ENCODE data around the gene CELSR1. TPM values are rescaled to one million over a fixed set of nuclear protein-coding genes. Genes with fewer than 3 reads are reported as not detected.

The CELSR1 gene
- total RNA-seq, 2 experiments from 2014 or later: 3.7 to 5.2 TPM

- Histone ChIP-seq H3K27ac (ENCODE audit: low read depth, low read length, poor library complexity, severe bottlenecking) (no peak overlapping the region), H3K36me3 (ENCODE audit: insufficient read depth, low read length) (no peaks in the 10 kb centered on the region), H2AFZ (ENCODE audit: low read length) (no peak overlapping the region), H3K9me2 (ENCODE audit: insufficient read depth, low read length) (no peaks in the 10 kb centered on the region), H3K4me1 (ENCODE audit: insufficient read depth, low read length, poor library complexity, severe bottlenecking) (no peaks in the 10 kb centered on the region), H3K9me3 (ENCODE audit: low read length) (no peaks in the 10 kb centered on the region), H3K4me3 (ENCODE audit: low read depth, low read length, poor library complexity, severe bottlenecking) (no peak overlapping the region), H3K79me2 (ENCODE audit: insufficient read depth, low read depth, low read length) (no peaks in the 10 kb centered on the region), H3K4me2 (ENCODE audit: low read length) (no peak overlapping the region), H4K20me1 (ENCODE audit: insufficient read depth, low read length) (no peaks in the 10 kb centered on the region)
- CTCF ChIA-PET (ENCODE audit: unreplicated experiment): no interaction called here
- POLR2A ChIA-PET: no interaction called here
- no TSS peak for BruUV-seq (replicated peaks)
- no peak for TF ChIP-seq EZH2phosphoT487 (IDR thresholded peaks at IDR 0.05; ENCODE audit: borderline replicate concordance, low read depth, low read length)
- TF ChIP-seq CTCF (conservative IDR thresholded peaks at IDR 0.05; ENCODE audit: low read length): no peak
- DNase-seq (ENCODE audit: low spot score): no peak
- intact Hi-C loops (cut with micrococcal nuclease; ENCODE audit: unreplicated experiment): no loop called here
Observed at GRCh38 chr22:46521994-46522393, 15.4 kb downstream of the CELSR1 start.

GRCh38 chr22:46520880-46521279, 16.5 kb downstream of the CELSR1 start:
- Histone ChIP-seq H3K36me3 (ENCODE audit: insufficient read depth, low read length) (no peaks in the 10 kb centered on the region), H2AFZ (ENCODE audit: low read length) (no peak overlapping the region), H3K27ac (ENCODE audit: low read depth, low read length, poor library complexity, severe bottlenecking) (no peak overlapping the region), H3K9me2 (ENCODE audit: insufficient read depth, low read length) (no peaks in the 10 kb centered on the region), H3K4me3 (ENCODE audit: low read depth, low read length, poor library complexity, severe bottlenecking) (no peak overlapping the region), H3K4me1 (ENCODE audit: insufficient read depth, low read length, poor library complexity, severe bottlenecking) (no peaks in the 10 kb centered on the region), H3K4me2 (ENCODE audit: low read length) (no peak overlapping the region), H3K9me3 (ENCODE audit: low read length) (no peaks in the 10 kb centered on the region), H3K79me2 (ENCODE audit: insufficient read depth, low read depth, low read length) (no peaks in the 10 kb centered on the region), H4K20me1 (ENCODE audit: insufficient read depth, low read length) (no peaks in the 10 kb centered on the region)
- TF ChIP-seq CTCF (conservative IDR thresholded peaks at IDR 0.05; ENCODE audit: low read length) (no peak), EZH2phosphoT487 (IDR thresholded peaks at IDR 0.05; ENCODE audit: borderline replicate concordance, low read depth, low read length) (no peak)
- intact Hi-C loops (cut with micrococcal nuclease; ENCODE audit: unreplicated experiment): no loop called here
- POLR2A ChIA-PET: no interaction called here
- no peak for DNase-seq (ENCODE audit: low spot score)
- no TSS peak for BruUV-seq (replicated peaks)
- CTCF ChIA-PET (ENCODE audit: unreplicated experiment): no interaction called here

GRCh38 chr22:46519377-46519776, 18.0 kb downstream of the CELSR1 start:
- no peak for TF ChIP-seq EZH2phosphoT487 (IDR thresholded peaks at IDR 0.05; ENCODE audit: borderline replicate concordance, low read depth, low read length)
- TF ChIP-seq CTCF (conservative IDR thresholded peaks at IDR 0.05; ENCODE audit: low read length): no peak
- Histone ChIP-seq H3K36me3 (ENCODE audit: insufficient read depth, low read length) (no peaks in the 10 kb centered on the region), H3K4me1 (ENCODE audit: insufficient read depth, low read length, poor library complexity, severe bottlenecking) (no peaks in the 10 kb centered on the region), H3K9me2 (ENCODE audit: insufficient read depth, low read length) (no peaks in the 10 kb centered on the region), H3K27ac (ENCODE audit: low read depth, low read length, poor library complexity, severe bottlenecking) (no peak overlapping the region), H3K79me2 (ENCODE audit: insufficient read depth, low read depth, low read length) (no peaks in the 10 kb centered on the region), H4K20me1 (ENCODE audit: insufficient read depth, low read length) (no peaks in the 10 kb centered on the region), H3K4me3 (ENCODE audit: low read depth, low read length, poor library complexity, severe bottlenecking) (no peak overlapping the region), H3K4me2 (ENCODE audit: low read length) (no peak overlapping the region), H2AFZ (ENCODE audit: low read length) (no peak overlapping the region), H3K9me3 (ENCODE audit: low read length) (no peaks in the 10 kb centered on the region)
- intact Hi-C loops (cut with micrococcal nuclease; ENCODE audit: unreplicated experiment): no loop called here
- BruUV-seq (replicated peaks): no TSS peak
- ChIA-PET CTCF (ENCODE audit: unreplicated experiment) (no interaction called here), POLR2A (no interaction called here)
- no peak for DNase-seq (ENCODE audit: low spot score)

All from OCI-LY7 (cell line).